IMR-90 (cell line): ENCODE data around the gene ZNF385C. TPM values are rescaled to one million over a fixed set of nuclear protein-coding genes. Genes with fewer than 3 reads are reported as not detected.

Experiments used
- ATAC-seq: fragments of 200-7000 bp; cut with Tn5 transposase; 2 replicates; pipeline ENCODE4 v1.9.1; 2020; ENCODE audit warnings: low read depth, mild to moderate bottlenecking, moderate library complexity
- BruUV-seq: library from RNA; stranded (reverse); fragments of 400-500 nt; replicated peaks from 2 replicates; lab custom pipeline; 2021; lab: Mats Ljungman, UMichigan
- CTCF ChIA-PET: fragments of 300-600 bp; formaldehyde crosslinking; extraction: SDS; loops from one replicate; lab custom pipeline; 2021; ENCODE audit warnings: antibody characterized with exemption; lab: Yijun Ruan, JAX
- POLR2A ChIA-PET: fragments of 300-600 bp; sonication (Branson Sonifier 250); formaldehyde crosslinking; loops from one replicate; lab custom pipeline; 2022; ENCODE audit warnings: antibody characterized with exemption; ENCODE audit not compliant: unreplicated experiment; lab: Charles Lee
- DNase-seq: peaks from one replicate; pipeline ENCODE4 v3.0.0; 2013
- H2AFZ ChIP-seq: replicated peaks from 2 replicates; pipeline ENCODE3; 2013; ENCODE audit warnings: low read length, mild to moderate bottlenecking; ENCODE audit not compliant: poor library complexity
- H2AK5ac ChIP-seq: 2 replicates; pipeline ENCODE4 v1.6.1; 2013; ENCODE audit warnings: low read depth, low read length, inconsistent platforms
- H2AK9ac ChIP-seq: replicated peaks from 2 replicates; pipeline ENCODE3; 2013; ENCODE audit warnings: mild to moderate bottlenecking, low read depth, low read length, moderate library complexity; ENCODE audit not compliant: poor library complexity
- H2BK120ac ChIP-seq: 2 replicates; pipeline ENCODE4 v1.6.1; 2013; ENCODE audit warnings: low read depth, low read length, inconsistent platforms
- H2BK15ac ChIP-seq: 3 replicates; pipeline ENCODE4 v1.6.1; 2013; ENCODE audit warnings: low read depth, low read length, inconsistent platforms
- H2BK20ac ChIP-seq: 2 replicates; pipeline ENCODE4 v1.6.1; 2013; ENCODE audit warnings: low read depth, mild to moderate bottlenecking, inconsistent platforms, low read length, moderate library complexity
- H2BK5ac ChIP-seq: 2 replicates; pipeline ENCODE4 v1.6.1; 2013; ENCODE audit warnings: mild to moderate bottlenecking, low read depth, low read length, inconsistent platforms; ENCODE audit not compliant: poor library complexity, severe bottlenecking
- H3K14ac ChIP-seq: replicated peaks from 2 replicates; pipeline ENCODE4 v1.6.1; 2013; ENCODE audit warnings: low read depth, low read length, inconsistent platforms
- H3K18ac ChIP-seq: 2 replicates; pipeline ENCODE4 v1.6.1; 2013; ENCODE audit warnings: low read depth, low read length, control low read depth
- H3K23ac ChIP-seq: 2 replicates; pipeline ENCODE4 v1.6.1; 2013; ENCODE audit warnings: low read depth, low read length, inconsistent platforms
- H3K27ac ChIP-seq: 2 replicates; pipeline ENCODE4 v1.5.1; 2013; ENCODE audit warnings: mild to moderate bottlenecking, control low read depth, low read length; ENCODE audit not compliant: insufficient read depth
- H3K27me3 ChIP-seq: 2 replicates; pipeline ENCODE4 v1.6.1; 2013; ENCODE audit warnings: low read length; ENCODE audit not compliant: control insufficient read depth, insufficient read depth
- H3K36me3 ChIP-seq: 2 replicates; pipeline ENCODE4 v1.6.1; 2013; ENCODE audit warnings: low read length, mixed read lengths; ENCODE audit not compliant: control insufficient read depth, insufficient read depth
- H3K4ac ChIP-seq: 2 replicates; pipeline ENCODE4 v1.6.1; 2013; ENCODE audit warnings: low read depth, low read length, inconsistent platforms
- H3K4me1 ChIP-seq: 2 replicates; pipeline ENCODE4 v1.6.1; 2013; ENCODE audit warnings: low read length, mixed read lengths; ENCODE audit not compliant: control insufficient read depth, insufficient read depth
- H3K4me2 ChIP-seq: 2 replicates; pipeline ENCODE4 v1.6.1; 2013; ENCODE audit warnings: low read depth, mild to moderate bottlenecking, control low read depth, low read length, moderate library complexity
- H3K4me3 ChIP-seq: 2 replicates; pipeline ENCODE4 v1.5.1; 2013; ENCODE audit warnings: low read depth, mild to moderate bottlenecking, control low read depth, low read length, moderate library complexity; ENCODE audit not compliant: insufficient read depth
- H3K56ac ChIP-seq: 2 replicates; pipeline ENCODE4 v1.6.1; 2013; ENCODE audit warnings: low read length, inconsistent platforms; ENCODE audit not compliant: insufficient read depth; ENCODE audit errors: extremely low read depth
- H3K79me1 ChIP-seq, 2 experiments: 2 replicates each; pipeline ENCODE4 v1.6.1; 2013; ENCODE audit warnings: low read length in 2 of 2, inconsistent platforms in 1 of 2, low read depth in 1 of 2
- H3K9ac ChIP-seq: 2 replicates; pipeline ENCODE4 v1.6.1; 2013; ENCODE audit warnings: low read depth, low read length, control low read depth
- H3K9me1 ChIP-seq: 2 replicates; pipeline ENCODE4 v1.6.1; 2013; ENCODE audit warnings: low read length, inconsistent platforms; ENCODE audit not compliant: insufficient read depth
- H3K9me3 ChIP-seq: 2 replicates; pipeline ENCODE4 v1.6.1; 2013; ENCODE audit warnings: low read length; ENCODE audit not compliant: control insufficient read depth, insufficient read depth
- H4K20me1 ChIP-seq: 2 replicates; pipeline ENCODE4 v1.6.1; 2013; ENCODE audit warnings: low read length, inconsistent platforms; ENCODE audit not compliant: insufficient read depth
- H4K5ac ChIP-seq: 2 replicates; pipeline ENCODE4 v1.6.1; 2013; ENCODE audit warnings: mild to moderate bottlenecking, low read depth, low read length, control low read depth
- H4K8ac ChIP-seq, 2 experiments: 2 replicates each; pipeline ENCODE4 v1.6.1; 2013; ENCODE audit warnings: low read depth in 2 of 2, low read length in 2 of 2, control low read depth in 1 of 2, inconsistent platforms in 1 of 2
- H4K91ac ChIP-seq: 2 replicates; pipeline ENCODE4 v1.6.1; 2013; ENCODE audit warnings: low read depth, low read length, inconsistent platforms; ENCODE audit not compliant: insufficient read depth
- CTCF ChIP-seq: conservative IDR thresholded peaks from 2 replicates; pipeline ENCODE4 v1.5.1; 2012; ENCODE audit warnings: mild to moderate bottlenecking, low read depth, low read length, improper control_type of control experiment
- FOS ChIP-seq: fragments of 150-350 bp; IDR thresholded peaks from 2 replicates; pipeline ENCODE4 v1.6.1; 2016; ENCODE audit warnings: low read depth, low read length
- MAFK ChIP-seq: IDR thresholded peaks from 2 replicates; pipeline ENCODE4 v1.6.1; 2012; ENCODE audit warnings: low read depth, low read length, improper control_type of control experiment
- MAZ ChIP-seq: IDR thresholded peaks from 2 replicates; pipeline ENCODE4 v1.6.1; 2012; ENCODE audit warnings: low read depth, mild to moderate bottlenecking, low read length, improper control_type of control experiment, moderate library complexity, borderline replicate concordance
- RAD21 ChIP-seq: IDR thresholded peaks from 2 replicates; pipeline ENCODE4 v1.6.1; 2012; ENCODE audit warnings: low read length, improper control_type of control experiment
- RFX5 ChIP-seq: IDR thresholded peaks from 2 replicates; pipeline ENCODE4 v1.8.0; 2012; ENCODE audit warnings: low read depth, mild to moderate bottlenecking, low read length, moderate library complexity
- WGBS, 2 experiments: methylation state at CpG; one replicate each; pipeline versions ENCODE4 v1.1.5 to v1.1.7; 2013; ENCODE audit warnings: missing lambda C conversion rate in 2 of 2; ENCODE audit not compliant: insufficient read length in 1 of 2; ENCODE audit errors: extremely low coverage in 2 of 2; 5-methylcytosine and 5-hydroxymethylcytosine counted together
- dilution Hi-C: fragments of 300-500 bp; cut with HindIII; formaldehyde crosslinking; loops from one replicate; pipeline ENCODE4 v1.14.3; 2018; ENCODE audit warnings: low sequenced_read_pairs; ENCODE audit not compliant: unreplicated experiment
- in situ Hi-C: fragments of 300-500 bp; cut with MboI; formaldehyde crosslinking; loops from 3 replicates; pipeline ENCODE4 v1.14.3; 2019; ENCODE audit warnings: low sequenced_read_pairs, inconsistent platforms, mixed read lengths
- intact Hi-C: fragments of 100-400 bp; cut with micrococcal nuclease; formaldehyde crosslinking; loops from 2 replicates; pipeline ENCODE4 v1.10.0; 2022
- polyA plus RNA-seq, 3 experiments: library from polyadenylated mRNA; depleted of rRNA; stranded (reverse); fragments of >200 nt; gene quantifications; 2 replicates each; pipeline ENCODE4 v1.2.3, GENCODE V29; 2012; ENCODE audit warnings: low replicate concordance in 1 of 3
- total RNA-seq: library from RNA; depleted of rRNA; stranded (reverse); fragments of >200 nt; gene quantifications from 2 replicates; pipeline ENCODE4 v1.2.3, GENCODE V29; 2012

ZNF385C gene
- total and polyA plus RNA-seq, 2 of the 4 experiments (the other 2 are of a cell fraction): not detected

- peak; percentile 88 for TF ChIP-seq CTCF
- no peak for TF ChIP-seq FOS
These were observed 3.4 kb upstream of the ZNF385C start (continued) for GRCh38 chr17:42101513-42102292.

- H4K5ac ChIP-seq: no peak overlapping the region
- no peak overlapping the region for H3K27ac ChIP-seq
- no peaks in the 10 kb centered on the region for H3K9me3 ChIP-seq
- H4K8ac ChIP-seq: no peak overlapping the region
- peak overlapping the region; percentile 65 for H2AK9ac ChIP-seq
- no peaks in the 10 kb centered on the region for H3K9me1 ChIP-seq
- 57% methylated on average over 6 of the region's 14 CpGs; no CpG with 5 or more reads in 1 of the 2 experiments for WGBS, 2 experiments
- H2BK20ac ChIP-seq: no peak overlapping the region
- no peaks in the 10 kb centered on the region for H3K4me1 ChIP-seq
- intact Hi-C loops: no loop called here
- POLR2A ChIA-PET: no interaction called here
- no peak overlapping the region for H3K9ac ChIP-seq
- no peak overlapping the region for H2AFZ ChIP-seq
- DNase-seq (no peak), ATAC-seq (no peak)
- no peaks in the 10 kb centered on the region for H4K20me1 ChIP-seq
- H3K18ac ChIP-seq: no peak overlapping the region
- H2AK5ac ChIP-seq: no peak overlapping the region
- no peak overlapping the region for H3K4me3 ChIP-seq
- H2BK5ac ChIP-seq: no peak overlapping the region
- H2BK120ac ChIP-seq: no peak overlapping the region
- BruUV-seq: no TSS peak
- H3K36me3 ChIP-seq: no peaks in the 10 kb centered on the region
- H2BK15ac ChIP-seq: no peak overlapping the region
- H3K14ac ChIP-seq: no peak overlapping the region
- in situ Hi-C loops: no loop called here
- H3K4me2 ChIP-seq: no peak overlapping the region
- peaks cover 59% of the 10 kb centered on the region for H3K27me3 ChIP-seq
- H3K56ac ChIP-seq: no peak overlapping the region
- H3K79me1 ChIP-seq: no peaks in the 10 kb centered on the region
- no peak overlapping the region for H3K4ac ChIP-seq
- no peak overlapping the region for H3K23ac ChIP-seq
- dilution Hi-C loops: no loop called here
- CTCF ChIA-PET: interaction anchor here (0.6 kb wide), 1 partner anchor 8 kb away, joined by 3 read pairs; no protein-coding TSS in a partner anchor
- no peak overlapping the region for H4K91ac ChIP-seq
- TF ChIP-seq MAFK (no peak), RAD21 (no peak), MAZ (no peak), FOS (no peak), RFX5 (no peak)
These were observed 592 bp upstream of the ZNF385C start for GRCh38 chr17:42098730-42099399.
